ENCODE measurements around the gene CD96. TPM values are rescaled to one million over a fixed set of nuclear protein-coding genes. Genes with fewer than 3 reads are reported as not detected.
"Not testable (repeated sequence)": the region's sequence is repeated elsewhere in the genome, so short reads cannot be mapped to it uniquely, and the experiment has no call there.

Gene CD96
- polyA plus RNA-seq, 2 donors: 0.88 to 0.94 TPM

DNA sequence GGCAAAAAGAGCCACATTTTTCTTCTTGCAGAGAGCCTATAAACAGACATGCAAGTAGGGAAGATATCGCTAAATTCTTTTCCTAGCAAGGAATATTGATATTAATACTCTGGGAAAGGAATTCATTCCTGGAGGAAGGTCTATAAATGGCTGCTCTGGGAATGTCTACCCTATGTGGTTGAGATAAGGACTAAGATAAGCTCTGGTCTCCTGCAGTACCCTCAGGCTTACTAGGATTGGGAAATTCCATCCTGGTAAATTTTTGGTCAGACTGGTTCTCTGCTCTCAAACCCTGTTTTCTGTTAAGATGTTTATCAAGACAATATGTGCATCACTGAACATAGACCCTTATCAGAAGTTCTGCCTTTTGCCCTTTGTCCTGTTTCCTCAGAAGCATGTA is 17.5 kb upstream of the CD96 start:
- H3K27me3 ChIP-seq (ENCODE audit: control insufficient read depth in 1 of 2, insufficient read depth in 2 of 2, low read length in 2 of 2); H3K9me3 ChIP-seq (ENCODE audit: control insufficient read depth in 2 of 2, insufficient read depth in 1 of 2, low read depth in 1 of 2, low read length in 1 of 2); H3K4me1 ChIP-seq (ENCODE audit: control insufficient read depth in 2 of 2, insufficient read depth in 2 of 2, low read length in 1 of 2); H3K36me3 ChIP-seq (ENCODE audit: control insufficient read depth in 2 of 2, insufficient read depth in 2 of 2, low read length in 1 of 2); H3K4me3 ChIP-seq (ENCODE audit: low read depth in 1 of 2, low read length in 2 of 2); H3K27ac ChIP-seq (ENCODE audit: low read depth in 2 of 2, low read length in 1 of 2): not testable (repeated sequence)
- WGBS, 2 donors: 96% methylated on average over 1 of the region's 1 CpG

DNA sequence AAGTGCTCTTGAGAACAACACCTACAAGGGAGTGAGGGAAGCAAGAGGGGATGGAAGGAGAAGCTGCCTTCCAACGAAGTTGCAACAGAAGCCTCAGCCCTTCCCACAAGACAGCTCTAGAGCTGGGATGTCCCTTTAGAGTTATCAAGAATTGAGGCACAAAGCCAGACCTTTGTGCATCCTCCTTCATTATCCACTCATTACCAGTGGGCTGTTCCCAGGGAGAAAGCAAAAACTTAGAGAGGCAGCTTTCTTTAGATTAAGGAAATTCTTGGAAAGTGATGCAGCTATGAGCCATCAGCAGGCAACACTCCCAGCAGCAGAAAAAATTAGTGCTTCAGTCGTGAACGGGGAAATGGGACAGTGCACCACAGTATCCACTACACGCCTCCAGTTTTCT is 10.6 kb upstream of the CD96 start:
- Histone ChIP-seq H3K4me1 (ENCODE audit: control insufficient read depth in 2 of 2, insufficient read depth in 2 of 2, low read length in 1 of 2) (no peaks in the 10 kb centered on the region), H3K27ac (ENCODE audit: low read depth in 2 of 2, low read length in 1 of 2) (no peak overlapping the region), H3K36me3 (ENCODE audit: control insufficient read depth in 2 of 2, insufficient read depth in 2 of 2, low read length in 1 of 2) (no peaks in the 10 kb centered on the region), H3K27me3 (ENCODE audit: control insufficient read depth in 1 of 2, insufficient read depth in 2 of 2, low read length in 2 of 2) (no peaks in the 10 kb centered on the region), H3K9me3 (ENCODE audit: control insufficient read depth in 2 of 2, insufficient read depth in 1 of 2, low read depth in 1 of 2, low read length in 1 of 2) (no peaks in the 10 kb centered on the region), H3K4me3 (ENCODE audit: low read depth in 1 of 2, low read length in 2 of 2) (no peak overlapping the region)
- 77 to 80% methylated on average over 4 of the region's 4 CpGs for WGBS, 2 donors

DNA sequence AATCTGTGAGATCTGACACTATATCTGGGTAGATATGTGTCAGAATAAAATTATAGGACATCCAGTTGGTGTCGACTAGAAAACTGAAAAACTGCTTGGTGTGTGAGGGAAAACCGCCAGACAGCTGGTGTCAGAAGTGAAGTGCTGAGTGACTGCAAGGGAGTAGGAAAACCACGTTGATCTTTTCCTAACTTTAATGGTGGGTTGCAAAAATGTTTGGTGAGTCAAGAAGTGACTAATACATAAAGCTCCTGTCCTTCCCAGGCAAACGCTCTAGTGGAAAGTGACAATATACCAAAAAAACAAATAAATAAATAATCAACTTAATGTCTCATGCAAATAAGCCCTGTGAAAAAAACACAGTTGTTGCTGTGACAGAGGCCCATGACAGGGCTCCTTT is 7.3 kb upstream of the CD96 start:
- no peaks in the 10 kb centered on the region for H3K36me3 ChIP-seq (ENCODE audit: control insufficient read depth in 2 of 2, insufficient read depth in 2 of 2, low read length in 1 of 2)
- no peak overlapping the region for H3K4me3 ChIP-seq (ENCODE audit: low read depth in 1 of 2, low read length in 2 of 2)
- no peaks in the 10 kb centered on the region for H3K9me3 ChIP-seq (ENCODE audit: control insufficient read depth in 2 of 2, insufficient read depth in 1 of 2, low read depth in 1 of 2, low read length in 1 of 2)
- H3K4me1 ChIP-seq (ENCODE audit: control insufficient read depth in 2 of 2, insufficient read depth in 2 of 2, low read length in 1 of 2): no peaks in the 10 kb centered on the region
- no peaks in the 10 kb centered on the region for H3K27me3 ChIP-seq (ENCODE audit: control insufficient read depth in 1 of 2, insufficient read depth in 2 of 2, low read length in 2 of 2)
- WGBS, 2 donors: 69 to 75% methylated on average over 4 of the region's 4 CpGs
- no peak overlapping the region for H3K27ac ChIP-seq (ENCODE audit: low read depth in 2 of 2, low read length in 1 of 2)

DNA sequence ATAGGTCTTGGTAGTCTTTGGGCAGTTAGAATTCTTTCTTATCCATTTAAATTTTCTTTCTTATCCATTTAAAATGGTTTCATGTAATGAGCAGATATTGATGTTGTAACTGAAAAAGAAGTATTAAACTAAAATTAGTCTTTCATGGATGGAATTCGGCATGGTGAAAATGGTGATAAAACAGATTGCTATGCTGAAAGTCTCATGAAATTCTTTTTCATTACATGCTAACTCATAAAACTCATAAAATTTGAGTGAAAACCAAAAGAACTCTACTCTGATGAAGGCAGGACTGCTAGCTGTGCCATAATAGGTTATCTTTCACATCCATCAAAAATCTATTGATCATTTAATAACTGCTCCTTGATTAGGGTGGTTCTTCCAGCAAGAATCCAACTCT is 3.9 kb upstream of the CD96 start:
- 89 to 93% methylated on average over 1 of the region's 1 CpG for WGBS, 2 donors
- H3K27ac ChIP-seq (ENCODE audit: low read depth in 2 of 2, low read length in 1 of 2): no peak overlapping the region
- no peaks in the 10 kb centered on the region for H3K27me3 ChIP-seq (ENCODE audit: control insufficient read depth in 1 of 2, insufficient read depth in 2 of 2, low read length in 2 of 2)
- no peaks in the 10 kb centered on the region for H3K4me1 ChIP-seq (ENCODE audit: control insufficient read depth in 2 of 2, insufficient read depth in 2 of 2, low read length in 1 of 2)
- H3K9me3 ChIP-seq (ENCODE audit: control insufficient read depth in 2 of 2, insufficient read depth in 1 of 2, low read depth in 1 of 2, low read length in 1 of 2): no peaks in the 10 kb centered on the region
- H3K36me3 ChIP-seq (ENCODE audit: control insufficient read depth in 2 of 2, insufficient read depth in 2 of 2, low read length in 1 of 2): no peaks in the 10 kb centered on the region
- no peak overlapping the region for H3K4me3 ChIP-seq (ENCODE audit: low read depth in 1 of 2, low read length in 2 of 2)

DNA sequence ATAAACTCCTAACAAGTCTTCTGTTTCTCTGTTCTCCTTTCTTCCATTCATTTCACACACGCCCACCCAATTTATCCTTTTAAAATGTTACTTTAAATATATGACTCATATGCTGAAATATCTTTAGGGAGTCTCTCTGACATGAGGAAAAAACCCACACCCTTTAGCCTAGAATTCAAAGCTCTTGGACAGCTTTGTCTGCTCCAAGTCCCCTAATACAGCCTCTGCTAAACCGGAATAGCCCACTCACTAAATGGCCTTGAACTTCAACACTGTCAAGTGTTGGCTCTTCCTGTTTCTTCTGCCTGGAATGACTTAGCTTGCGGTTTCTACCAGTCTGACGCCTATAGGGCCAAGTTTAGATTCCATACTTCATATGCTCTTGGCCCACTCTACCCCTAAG is 3.3 kb upstream of the CD96 start:
- no peaks in the 10 kb centered on the region for H3K4me1 ChIP-seq (ENCODE audit: control insufficient read depth in 2 of 2, insufficient read depth in 2 of 2, low read length in 1 of 2)
- no peak overlapping the region for H3K4me3 ChIP-seq (ENCODE audit: low read depth in 1 of 2, low read length in 2 of 2)
- H3K27ac ChIP-seq (ENCODE audit: low read depth in 2 of 2, low read length in 1 of 2): no peak overlapping the region

DNA sequence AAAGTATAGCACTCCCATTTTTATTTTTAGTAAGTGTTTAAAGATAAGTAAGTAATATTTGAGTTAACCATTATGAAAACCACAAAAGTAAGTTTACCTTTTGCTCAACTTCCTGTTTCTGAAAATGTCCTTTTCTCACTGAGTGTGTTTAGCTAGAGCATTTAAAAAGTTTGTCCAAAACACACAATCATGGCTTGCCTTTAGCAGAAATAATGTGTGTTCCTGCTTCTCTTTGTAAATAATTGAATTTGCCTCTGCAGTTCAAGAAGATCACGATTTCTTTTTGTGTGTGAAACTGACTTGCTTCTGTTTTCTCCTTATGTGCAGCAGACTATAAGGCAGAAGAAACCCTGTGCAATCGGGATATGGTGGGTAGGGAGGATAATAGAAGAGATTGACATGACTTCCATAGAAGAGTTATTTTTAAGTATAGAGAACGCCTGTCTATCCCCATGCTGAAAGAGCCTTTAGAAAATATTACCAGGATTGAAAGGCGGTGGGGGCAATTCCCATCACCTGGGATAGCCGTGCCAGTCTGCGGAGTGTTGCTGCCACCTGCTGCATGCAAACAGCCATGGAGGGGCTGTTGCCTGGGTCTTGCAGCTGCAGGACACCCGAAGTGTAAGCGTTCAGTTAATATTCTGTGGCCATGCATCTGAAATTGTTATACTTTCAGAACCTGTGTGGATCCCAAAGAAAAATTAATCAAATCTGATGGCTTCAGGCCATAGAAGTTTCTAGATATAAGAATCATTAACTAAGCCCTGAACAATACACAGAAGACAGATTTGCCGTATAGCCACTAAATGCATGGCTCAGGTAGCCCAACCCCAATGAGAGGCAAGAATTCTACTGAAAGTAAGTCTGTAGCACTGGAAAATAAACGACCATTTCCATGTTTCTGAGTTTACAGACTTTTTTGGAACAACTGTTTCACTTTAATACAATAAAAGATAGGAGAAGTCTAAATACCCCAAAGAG is 2.4 kb upstream of the CD96 start:
- Histone ChIP-seq H3K9me3 (ENCODE audit: control insufficient read depth in 2 of 2, insufficient read depth in 1 of 2, low read depth in 1 of 2, low read length in 1 of 2) (no peaks in the 10 kb centered on the region), H3K27ac (ENCODE audit: low read depth in 2 of 2, low read length in 1 of 2) (no peak overlapping the region), H3K4me1 (ENCODE audit: control insufficient read depth in 2 of 2, insufficient read depth in 2 of 2, low read length in 1 of 2) (no peaks in the 10 kb centered on the region), H3K4me3 (ENCODE audit: low read depth in 1 of 2, low read length in 2 of 2) (no peak overlapping the region), H3K27me3 (ENCODE audit: control insufficient read depth in 1 of 2, insufficient read depth in 2 of 2, low read length in 2 of 2) (no peaks in the 10 kb centered on the region), H3K36me3 (ENCODE audit: control insufficient read depth in 2 of 2, insufficient read depth in 2 of 2, low read length in 1 of 2) (no peaks in the 10 kb centered on the region)
- 19 to 27% methylated on average over 10 of the region's 10 CpGs for WGBS, 2 donors

More for the DNA sequence above, 3.3 kb upstream of the CD96 start:
- Histone ChIP-seq H3K9me3 (ENCODE audit: control insufficient read depth in 2 of 2, insufficient read depth in 1 of 2, low read depth in 1 of 2, low read length in 1 of 2) (no peaks in the 10 kb centered on the region), H3K27me3 (ENCODE audit: control insufficient read depth in 1 of 2, insufficient read depth in 2 of 2, low read length in 2 of 2) (no peaks in the 10 kb centered on the region), H3K36me3 (ENCODE audit: control insufficient read depth in 2 of 2, insufficient read depth in 2 of 2, low read length in 1 of 2) (no peaks in the 10 kb centered on the region)
- 34 to 51% methylated on average over 4 of the region's 4 CpGs for WGBS, 2 donors

DNA sequence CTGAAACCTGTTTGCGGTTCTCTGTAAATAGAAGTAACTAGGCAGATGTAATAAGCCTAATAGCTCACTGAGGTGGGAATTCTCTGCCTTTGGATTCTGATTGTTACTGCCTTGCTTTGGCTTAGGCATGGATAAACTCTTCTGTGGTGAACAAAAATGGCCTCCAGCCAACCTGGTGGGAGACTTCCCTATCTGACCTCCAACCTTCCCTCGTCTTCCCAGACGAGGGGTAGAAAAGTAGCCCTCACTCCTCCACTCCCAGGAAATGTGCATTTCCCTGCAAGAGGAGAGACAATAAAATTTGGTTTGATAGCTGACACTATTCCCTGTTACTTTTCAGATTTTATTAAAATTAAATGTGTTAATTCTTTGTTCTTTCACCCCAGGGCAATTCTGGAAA is 606 bp upstream of the CD96 start:
- Histone ChIP-seq H3K4me1 (ENCODE audit: control insufficient read depth in 2 of 2, insufficient read depth in 2 of 2, low read length in 1 of 2) (no peaks in the 10 kb centered on the region), H3K27me3 (ENCODE audit: control insufficient read depth in 1 of 2, insufficient read depth in 2 of 2, low read length in 2 of 2) (no peaks in the 10 kb centered on the region), H3K9me3 (ENCODE audit: control insufficient read depth in 2 of 2, insufficient read depth in 1 of 2, low read depth in 1 of 2, low read length in 1 of 2) (no peaks in the 10 kb centered on the region), H3K27ac (ENCODE audit: low read depth in 2 of 2, low read length in 1 of 2) (peak overlapping the region in 1 of 2 donors; percentile 49), H3K4me3 (ENCODE audit: low read depth in 1 of 2, low read length in 2 of 2) (no peak overlapping the region), H3K36me3 (ENCODE audit: control insufficient read depth in 2 of 2, insufficient read depth in 2 of 2, low read length in 1 of 2) (no peaks in the 10 kb centered on the region)
- WGBS, 2 donors: 61 to 74% methylated on average over 3 of the region's 3 CpGs

DNA sequence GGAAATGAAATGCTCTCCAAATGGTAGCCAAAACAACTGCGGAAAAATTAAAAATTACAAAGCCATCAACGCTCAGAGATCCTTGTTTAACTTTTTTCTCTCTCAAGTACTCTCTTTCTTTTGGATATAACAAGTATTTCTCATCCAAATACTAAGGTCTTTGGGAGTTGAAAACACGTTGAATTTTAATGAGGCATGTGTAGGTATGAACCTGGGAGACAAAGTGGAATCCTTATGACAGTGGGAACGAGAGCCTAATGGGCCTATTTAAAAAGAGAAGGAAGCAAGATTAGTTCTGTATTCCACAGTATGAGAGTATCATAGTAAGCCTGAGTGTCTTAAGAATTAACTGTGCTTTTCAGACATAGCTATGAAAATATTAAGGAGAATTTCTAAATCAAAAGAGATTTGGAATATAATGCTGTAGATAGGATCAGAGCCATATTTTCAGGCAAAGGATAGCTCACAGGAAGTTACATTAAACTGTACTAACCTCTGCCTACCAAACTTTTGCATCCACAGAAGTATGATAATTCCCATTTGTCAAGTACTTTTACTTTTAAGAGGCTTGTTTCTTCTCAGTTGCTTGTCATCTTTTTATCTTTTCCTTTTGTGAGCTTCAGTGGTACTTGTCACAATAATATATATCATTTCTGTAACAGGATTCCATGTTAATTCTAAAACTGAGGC is 759 bp downstream of the CD96 start:
- Histone ChIP-seq H3K9me3 (ENCODE audit: control insufficient read depth in 2 of 2, insufficient read depth in 1 of 2, low read depth in 1 of 2, low read length in 1 of 2) (no peaks in the 10 kb centered on the region), H3K4me1 (ENCODE audit: control insufficient read depth in 2 of 2, insufficient read depth in 2 of 2, low read length in 1 of 2) (no peaks in the 10 kb centered on the region), H3K4me3 (ENCODE audit: low read depth in 1 of 2, low read length in 2 of 2) (peak overlapping the region in 1 of 2 donors; percentile 15), H3K27me3 (ENCODE audit: control insufficient read depth in 1 of 2, insufficient read depth in 2 of 2, low read length in 2 of 2) (no peaks in the 10 kb centered on the region), H3K36me3 (ENCODE audit: control insufficient read depth in 2 of 2, insufficient read depth in 2 of 2, low read length in 1 of 2) (no peaks in the 10 kb centered on the region), H3K27ac (ENCODE audit: low read depth in 2 of 2, low read length in 1 of 2) (no peak overlapping the region)
- WGBS, 2 donors: 79 to 87% methylated on average over 4 of the region's 4 CpGs

DNA sequence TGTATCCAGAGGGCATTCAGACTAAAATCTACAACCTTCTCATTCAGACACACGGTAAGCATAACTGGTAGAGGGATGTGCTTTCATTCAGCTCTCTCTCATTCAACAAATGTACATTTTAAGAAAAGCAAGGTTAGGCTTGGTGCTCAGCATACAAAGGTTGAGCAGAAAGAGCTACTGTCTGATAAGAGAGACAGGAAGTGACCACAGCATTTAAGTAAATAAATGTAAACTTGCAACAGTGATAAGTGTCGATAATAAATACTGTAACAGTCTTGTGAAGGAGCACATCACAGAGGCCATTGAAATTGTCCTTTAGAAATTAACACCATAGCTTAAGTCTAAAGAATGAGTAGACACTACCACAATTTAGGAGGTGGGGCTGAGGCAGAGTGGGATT is 3.4 kb downstream of the CD96 start:
- Histone ChIP-seq H3K27me3 (ENCODE audit: control insufficient read depth in 1 of 2, insufficient read depth in 2 of 2, low read length in 2 of 2) (no peaks in the 10 kb centered on the region), H3K27ac (ENCODE audit: low read depth in 2 of 2, low read length in 1 of 2) (no peak overlapping the region), H3K36me3 (ENCODE audit: control insufficient read depth in 2 of 2, insufficient read depth in 2 of 2, low read length in 1 of 2) (no peaks in the 10 kb centered on the region), H3K9me3 (ENCODE audit: control insufficient read depth in 2 of 2, insufficient read depth in 1 of 2, low read depth in 1 of 2, low read length in 1 of 2) (no peaks in the 10 kb centered on the region), H3K4me1 (ENCODE audit: control insufficient read depth in 2 of 2, insufficient read depth in 2 of 2, low read length in 1 of 2) (no peaks in the 10 kb centered on the region), H3K4me3 (ENCODE audit: low read depth in 1 of 2, low read length in 2 of 2) (no peak overlapping the region)
- WGBS, 2 donors: 35 to 63% methylated on average over 2 of the region's 2 CpGs

All from esophagus (tissue), 2 donors.